Measurements from ENCODE around the gene RNF157.
A peak's percentile ranks its signal among the peaks of the same experiment; 100 is the strongest.
"Not testable (repeated sequence)": the region's sequence is repeated elsewhere in the genome, so short reads cannot be mapped to it uniquely, and the experiment has no call there.

RNF157 gene

DNA sequence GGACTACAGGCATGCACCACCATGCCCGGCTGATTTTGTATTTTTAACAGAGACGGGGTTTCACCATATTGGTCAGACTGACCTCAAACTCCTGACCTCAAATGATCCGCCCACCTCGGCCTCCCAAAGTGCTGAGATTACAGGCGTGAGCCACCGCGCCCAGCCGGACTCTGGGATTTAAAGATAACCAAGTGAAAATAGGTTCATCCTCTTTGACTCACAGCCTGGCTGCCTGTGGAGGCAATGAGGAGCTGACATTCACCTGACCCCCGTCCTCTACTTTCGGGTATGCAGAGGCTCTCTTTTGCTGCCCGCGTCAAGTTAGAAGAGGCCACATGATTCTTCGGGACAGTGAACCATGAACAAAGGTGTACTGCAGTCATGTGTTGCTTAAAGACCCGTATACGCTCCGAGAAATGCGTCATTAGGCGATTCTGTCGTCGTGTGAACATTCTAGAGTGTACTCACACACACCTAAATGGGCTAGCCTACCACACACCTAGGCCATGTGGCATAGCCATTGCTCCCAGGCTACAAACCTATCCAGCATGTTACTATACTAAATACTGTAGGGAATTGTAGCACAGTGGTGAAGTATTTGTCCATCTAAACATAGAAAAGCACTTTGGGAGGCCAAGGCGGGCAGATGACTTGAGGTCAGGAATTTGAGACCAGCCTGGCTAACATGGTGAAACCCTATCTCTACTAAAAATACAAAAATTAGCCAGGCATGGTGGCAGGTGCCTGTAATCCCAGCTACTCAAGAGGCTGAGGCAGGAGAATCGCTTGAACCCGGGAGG is 12.9 kb upstream of the RNF157 start:
- Histone ChIP-seq H3K27ac (ENCODE audit: low read depth, low read length) (peak overlapping the region; percentile 93), H3K4me1 (ENCODE audit: control insufficient read depth in 5 of 5, insufficient read depth in 5 of 5, low read length in 5 of 5) (peaks cover 10 to 37% (median 31%) of the 10 kb centered on the region in 5 donors), H3K9ac (ENCODE audit: low read length in 5 of 5) (peak overlapping the region in 2 of 5 donors; percentile 7 to 55)
- not testable (repeated sequence) for H3K4me3 ChIP-seq (ENCODE audit: low read depth in 1 of 5, low read length in 5 of 5); H3K9me3 ChIP-seq (ENCODE audit: control insufficient read depth in 5 of 5, low read length in 5 of 5); H3K36me3 ChIP-seq (ENCODE audit: control insufficient read depth in 5 of 5, insufficient read depth in 5 of 5, low read length in 5 of 5); H3K27me3 ChIP-seq (ENCODE audit: control insufficient read depth in 5 of 5, insufficient read depth in 4 of 5, low read length in 5 of 5)

DNA sequence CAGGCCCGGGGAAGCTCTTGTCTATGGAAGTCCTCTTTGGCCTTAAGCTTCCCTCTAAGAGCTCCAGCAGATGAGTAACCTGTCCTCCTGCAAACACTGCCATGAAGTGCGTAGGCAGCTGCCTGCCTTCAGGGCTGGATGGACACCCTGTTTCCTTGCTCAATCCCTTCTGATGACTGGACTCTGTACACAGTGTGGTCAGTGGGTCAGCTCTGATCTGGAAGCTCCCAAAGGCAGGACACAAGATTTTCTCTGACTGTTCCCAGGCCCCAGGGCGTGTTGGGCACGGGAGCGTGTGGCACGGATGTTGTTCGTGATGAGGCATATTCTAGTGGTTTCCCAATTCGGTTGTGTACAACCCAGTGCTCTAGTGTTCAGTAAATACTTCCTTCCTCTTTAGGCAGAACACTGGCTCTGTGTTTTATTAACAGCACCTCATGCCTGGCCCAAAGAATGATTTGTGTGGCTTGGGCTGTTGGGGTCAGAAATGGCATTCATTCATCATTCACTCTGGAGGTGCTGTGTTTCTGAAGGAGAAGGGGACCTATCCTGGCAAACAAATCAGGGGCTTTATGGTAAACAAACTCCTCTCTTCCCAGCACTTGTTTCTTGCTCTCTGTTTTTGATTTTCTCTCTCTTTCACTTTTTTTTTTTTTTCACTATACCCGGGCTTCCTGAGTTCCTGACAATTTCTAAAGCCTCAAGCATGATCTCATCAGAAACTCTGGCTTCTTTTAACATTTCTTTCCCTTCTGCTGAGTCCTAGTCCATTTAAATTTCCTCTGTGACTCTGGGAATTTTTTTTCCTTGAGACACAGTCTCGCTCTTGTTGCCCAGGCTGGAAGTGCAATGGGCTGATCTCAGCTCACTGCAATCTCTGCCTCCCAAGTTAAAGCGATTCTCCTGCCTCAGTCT is 12.0 kb upstream of the RNF157 start:
- peak overlapping the region; percentile 93 for H3K27ac ChIP-seq (ENCODE audit: low read depth, low read length)
- no peaks in the 10 kb centered on the region for H3K36me3 ChIP-seq (ENCODE audit: control insufficient read depth in 5 of 5, insufficient read depth in 5 of 5, low read length in 5 of 5)
- peak overlapping the region in 3 of 5 donors; percentile 14 to 68 (median 36) for H3K9ac ChIP-seq (ENCODE audit: low read length in 5 of 5)
- no peaks in the 10 kb centered on the region for H3K9me3 ChIP-seq (ENCODE audit: control insufficient read depth in 5 of 5, low read length in 5 of 5)
- no peaks in the 10 kb centered on the region for H3K27me3 ChIP-seq (ENCODE audit: control insufficient read depth in 5 of 5, insufficient read depth in 4 of 5, low read length in 5 of 5)
- peak overlapping the region in 1 of 5 donors; percentile 18 for H3K4me3 ChIP-seq (ENCODE audit: low read depth in 1 of 5, low read length in 5 of 5)
- H3K4me1 ChIP-seq (ENCODE audit: control insufficient read depth in 5 of 5, insufficient read depth in 5 of 5, low read length in 5 of 5), result peaks cover 10 to 45% (median 35%) of the 10 kb centered on the region in 5 donors

DNA sequence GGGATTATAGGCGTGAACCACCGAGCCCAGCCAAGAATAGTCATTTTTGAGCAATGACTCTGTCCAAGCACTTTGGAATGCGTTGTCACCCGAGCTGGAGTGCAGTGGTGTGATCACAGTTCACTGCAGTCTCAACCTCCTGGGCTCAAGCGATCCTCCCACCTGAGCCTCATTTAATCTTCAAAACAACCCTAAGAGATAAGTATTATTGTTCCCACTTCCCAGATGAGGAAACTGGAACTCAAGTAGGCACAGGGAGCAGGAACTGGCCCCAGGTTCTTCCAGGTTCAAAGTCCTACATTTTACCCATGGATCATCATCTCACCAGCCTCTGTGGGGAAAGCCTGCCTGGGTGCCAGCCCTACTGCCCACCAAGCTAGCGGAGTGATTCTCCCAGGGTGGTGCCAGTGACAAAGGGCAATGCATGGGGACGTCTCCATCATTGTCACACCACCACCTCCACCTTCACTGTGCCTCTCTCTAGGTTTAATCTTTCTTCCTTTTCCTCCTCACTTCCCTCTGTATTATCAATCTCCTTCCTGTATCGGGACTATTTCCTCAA is 11.3 kb upstream of the RNF157 start:
- H3K9me3 ChIP-seq (ENCODE audit: control insufficient read depth in 5 of 5, low read length in 5 of 5), result no peaks in the 10 kb centered on the region
- no peak overlapping the region for H3K9ac ChIP-seq (ENCODE audit: low read length in 5 of 5)
- no peaks in the 10 kb centered on the region for H3K27me3 ChIP-seq (ENCODE audit: control insufficient read depth in 5 of 5, insufficient read depth in 4 of 5, low read length in 5 of 5)
- H3K4me3 ChIP-seq (ENCODE audit: low read depth in 1 of 5, low read length in 5 of 5), result peak overlapping the region in 1 of 5 donors; percentile 18
- H3K4me1 ChIP-seq (ENCODE audit: control insufficient read depth in 5 of 5, insufficient read depth in 5 of 5, low read length in 5 of 5), result peaks cover 10 to 51% (median 41%) of the 10 kb centered on the region in 5 donors
- H3K27ac ChIP-seq (ENCODE audit: low read depth, low read length), result peak overlapping the region; percentile 93
- no peaks in the 10 kb centered on the region for H3K36me3 ChIP-seq (ENCODE audit: control insufficient read depth in 5 of 5, insufficient read depth in 5 of 5, low read length in 5 of 5)

DNA sequence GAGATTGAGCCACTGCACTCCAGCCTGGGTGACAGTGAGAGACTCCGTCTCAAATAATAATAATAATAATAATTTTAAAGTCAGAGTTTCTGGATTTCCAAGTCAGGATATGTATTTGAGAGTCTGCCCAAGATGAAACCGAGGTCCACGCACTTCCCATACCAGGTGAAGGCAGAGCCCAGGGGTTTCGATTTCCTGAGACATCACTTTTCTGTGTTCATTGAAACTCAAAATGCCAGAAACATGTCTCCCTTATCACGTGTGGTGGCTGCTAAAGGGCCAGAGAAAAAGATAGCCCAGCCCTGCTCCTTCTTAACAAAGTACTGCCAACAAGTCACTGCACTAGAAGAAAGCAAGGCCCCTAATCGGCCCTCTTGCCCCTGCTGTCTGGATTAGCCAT is 9.8 kb upstream of the RNF157 start:
- no peak overlapping the region for H3K27ac ChIP-seq (ENCODE audit: low read depth, low read length)
- H3K9me3 ChIP-seq (ENCODE audit: control insufficient read depth in 5 of 5, low read length in 5 of 5), result no peaks in the 10 kb centered on the region
- no peaks in the 10 kb centered on the region for H3K27me3 ChIP-seq (ENCODE audit: control insufficient read depth in 5 of 5, insufficient read depth in 4 of 5, low read length in 5 of 5)
- H3K4me3 ChIP-seq (ENCODE audit: low read depth in 1 of 5, low read length in 5 of 5), result no peak overlapping the region
- H3K9ac ChIP-seq (ENCODE audit: low read length in 5 of 5), result no peak overlapping the region
- H3K36me3 ChIP-seq (ENCODE audit: control insufficient read depth in 5 of 5, insufficient read depth in 5 of 5, low read length in 5 of 5), result no peaks in the 10 kb centered on the region
- H3K4me1 ChIP-seq (ENCODE audit: control insufficient read depth in 5 of 5, insufficient read depth in 5 of 5, low read length in 5 of 5), result peaks cover 10 to 64% (median 50%) of the 10 kb centered on the region in 5 donors

DNA sequence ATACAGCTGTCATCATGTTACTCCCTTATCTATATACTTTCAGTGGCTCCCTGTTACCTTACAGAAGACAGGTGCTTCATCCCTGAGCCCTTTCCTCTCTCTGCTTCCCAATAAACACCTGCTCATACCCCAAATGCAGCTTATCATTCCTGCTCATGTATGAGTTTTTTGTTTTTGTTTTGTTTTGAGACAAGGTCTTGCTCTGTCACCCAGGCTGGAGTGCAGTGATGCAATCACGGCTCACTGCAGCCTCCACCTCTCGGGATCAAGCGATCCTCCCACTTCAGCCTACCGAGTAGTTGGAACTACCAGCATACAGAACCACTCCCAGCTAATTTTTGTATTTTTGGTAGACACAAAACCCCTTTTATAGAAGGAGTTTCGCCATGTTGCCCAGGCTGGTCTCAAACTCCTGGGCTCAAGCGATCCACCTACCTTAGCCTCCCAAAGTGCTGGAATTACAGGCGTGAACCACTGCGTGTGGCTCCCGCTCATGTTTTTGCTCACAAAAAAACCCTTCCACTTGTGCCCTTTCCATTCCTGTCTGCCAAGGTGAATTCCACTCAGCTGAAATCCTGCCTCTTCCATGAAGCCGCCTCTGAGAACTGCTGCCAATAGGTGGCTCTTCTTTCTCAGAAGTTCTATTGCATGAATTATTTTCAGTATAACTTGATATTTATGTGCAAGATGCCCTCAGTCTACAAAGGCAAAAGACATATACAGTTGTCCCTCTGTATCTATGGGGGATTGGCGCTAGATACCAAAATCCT is 7.9 kb upstream of the RNF157 start:
- peak overlapping the region; percentile 30 for H3K27ac ChIP-seq (ENCODE audit: low read depth, low read length)
- no peak overlapping the region for H3K9ac ChIP-seq (ENCODE audit: low read length in 5 of 5)
- no peaks in the 10 kb centered on the region for H3K9me3 ChIP-seq (ENCODE audit: control insufficient read depth in 5 of 5, low read length in 5 of 5)
- H3K36me3 ChIP-seq (ENCODE audit: control insufficient read depth in 5 of 5, insufficient read depth in 5 of 5, low read length in 5 of 5), result no peaks in the 10 kb centered on the region
- no peaks in the 10 kb centered on the region for H3K27me3 ChIP-seq (ENCODE audit: control insufficient read depth in 5 of 5, insufficient read depth in 4 of 5, low read length in 5 of 5)
- no peak overlapping the region for H3K4me3 ChIP-seq (ENCODE audit: low read depth in 1 of 5, low read length in 5 of 5)
- peaks cover 17 to 81% (median 63%) of the 10 kb centered on the region in 5 donors for H3K4me1 ChIP-seq (ENCODE audit: control insufficient read depth in 5 of 5, insufficient read depth in 5 of 5, low read length in 5 of 5)

DNA sequence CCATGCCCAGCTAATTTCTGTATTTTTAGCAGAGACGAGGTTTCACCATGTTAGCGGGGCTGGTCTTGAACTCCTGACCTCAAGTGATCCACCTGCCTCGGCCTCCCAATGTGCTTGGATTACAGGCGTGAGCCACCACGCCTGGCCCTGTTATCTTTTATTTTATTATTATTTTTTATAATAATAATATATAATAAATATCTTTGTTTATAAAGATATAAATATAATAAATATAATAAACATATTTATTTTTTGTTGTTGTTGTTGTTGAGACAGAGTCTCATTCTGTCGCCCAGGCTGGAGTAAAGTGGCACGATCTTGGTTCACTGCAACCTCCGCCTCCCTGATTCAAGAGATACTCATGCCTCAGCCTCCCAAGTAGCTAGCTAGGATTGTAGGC is 7.0 kb upstream of the RNF157 start:
- H3K36me3 ChIP-seq (ENCODE audit: control insufficient read depth in 5 of 5, insufficient read depth in 5 of 5, low read length in 5 of 5), result no peaks in the 10 kb centered on the region
- no peaks in the 10 kb centered on the region for H3K9me3 ChIP-seq (ENCODE audit: control insufficient read depth in 5 of 5, low read length in 5 of 5)
- H3K4me3 ChIP-seq (ENCODE audit: low read depth in 1 of 5, low read length in 5 of 5), result no peak overlapping the region
- no peak overlapping the region for H3K9ac ChIP-seq (ENCODE audit: low read length in 5 of 5)
- H3K4me1 ChIP-seq (ENCODE audit: control insufficient read depth in 5 of 5, insufficient read depth in 5 of 5, low read length in 5 of 5), result peaks cover 15 to 81% (median 59%) of the 10 kb centered on the region in 5 donors
- peak overlapping the region; percentile 71 for H3K27ac ChIP-seq (ENCODE audit: low read depth, low read length)
- H3K27me3 ChIP-seq (ENCODE audit: control insufficient read depth in 5 of 5, insufficient read depth in 4 of 5, low read length in 5 of 5), result no peaks in the 10 kb centered on the region

DNA sequence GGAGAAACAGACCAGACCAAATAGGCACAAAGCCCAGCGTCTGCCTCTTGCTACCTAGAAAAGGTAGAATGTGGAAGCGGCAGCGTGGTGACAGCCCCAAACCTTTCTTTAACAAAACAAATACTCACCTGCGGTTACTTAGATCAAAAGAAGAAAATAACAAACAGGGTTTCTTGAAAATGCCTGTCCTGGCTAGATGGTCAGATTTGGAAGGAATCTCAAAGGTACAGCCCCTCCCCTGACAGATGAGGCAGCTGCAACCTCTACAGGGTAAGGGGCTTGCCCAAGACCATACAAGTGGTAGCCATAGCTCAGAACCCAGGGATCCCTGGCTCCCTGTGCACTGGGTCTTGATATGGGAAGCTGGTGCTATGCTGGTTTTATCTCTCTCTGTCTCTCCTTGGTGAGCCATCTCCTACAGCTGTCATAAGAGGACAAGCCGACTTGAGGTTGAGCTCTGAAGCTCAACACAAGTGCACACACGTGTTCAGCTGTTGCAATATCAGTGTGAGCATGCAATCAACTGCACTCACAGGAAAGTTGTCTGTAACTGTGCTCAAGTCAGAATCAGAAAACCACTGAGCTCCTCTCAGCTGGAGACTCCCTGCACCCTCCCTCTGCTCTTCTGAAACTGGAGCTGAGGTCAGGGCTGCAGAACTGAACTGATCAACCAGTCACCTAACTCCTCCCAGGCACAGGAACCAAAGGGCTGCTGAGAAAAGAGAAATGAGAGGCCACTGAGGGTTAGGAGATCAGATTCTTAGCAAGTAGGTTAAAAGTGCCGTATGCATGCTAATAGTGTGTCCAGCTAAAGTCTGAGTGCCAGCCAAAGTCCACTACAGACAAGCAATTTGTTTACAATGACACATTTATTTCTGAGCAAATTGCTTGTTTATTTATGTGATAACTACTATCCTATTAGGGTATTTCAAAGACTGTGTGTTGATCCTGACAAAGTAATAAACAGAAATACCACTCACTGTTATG is 6.1 kb upstream of the RNF157 start:
- H3K9ac ChIP-seq (ENCODE audit: low read length in 5 of 5), result no peak overlapping the region
- no peaks in the 10 kb centered on the region for H3K9me3 ChIP-seq (ENCODE audit: control insufficient read depth in 5 of 5, low read length in 5 of 5)
- no peaks in the 10 kb centered on the region for H3K27me3 ChIP-seq (ENCODE audit: control insufficient read depth in 5 of 5, insufficient read depth in 4 of 5, low read length in 5 of 5)
- no peaks in the 10 kb centered on the region for H3K36me3 ChIP-seq (ENCODE audit: control insufficient read depth in 5 of 5, insufficient read depth in 5 of 5, low read length in 5 of 5)
- peaks cover 9 to 81% (median 60%) of the 10 kb centered on the region in 5 donors for H3K4me1 ChIP-seq (ENCODE audit: control insufficient read depth in 5 of 5, insufficient read depth in 5 of 5, low read length in 5 of 5)
- H3K4me3 ChIP-seq (ENCODE audit: low read depth in 1 of 5, low read length in 5 of 5), result peak overlapping the region in 2 of 5 donors; percentile 8 to 33
- H3K27ac ChIP-seq (ENCODE audit: low read depth, low read length), result peak overlapping the region; percentile 71

DNA sequence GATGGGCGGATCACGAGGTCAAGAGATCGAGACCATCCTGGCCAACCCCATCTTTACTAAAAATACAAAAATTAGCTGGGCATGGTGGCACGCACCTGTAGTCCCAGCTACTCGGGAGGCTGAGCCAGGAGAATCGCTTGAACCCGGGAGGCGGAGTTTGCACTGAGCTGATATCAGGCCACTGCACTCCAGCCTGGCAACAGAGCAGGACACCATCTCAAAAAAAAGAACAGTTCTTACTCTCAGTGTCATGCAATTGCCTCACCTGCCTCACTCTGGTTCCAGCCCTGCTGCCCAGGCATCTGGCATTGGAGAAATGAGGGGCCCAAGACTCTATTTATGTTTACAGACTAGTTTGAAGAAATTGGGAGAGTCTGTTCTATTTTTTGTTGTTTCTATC is 4.4 kb upstream of the RNF157 start:
- not testable (repeated sequence) for H3K27me3 ChIP-seq (ENCODE audit: control insufficient read depth in 5 of 5, insufficient read depth in 4 of 5, low read length in 5 of 5); H3K9me3 ChIP-seq (ENCODE audit: control insufficient read depth in 5 of 5, low read length in 5 of 5); H3K36me3 ChIP-seq (ENCODE audit: control insufficient read depth in 5 of 5, insufficient read depth in 5 of 5, low read length in 5 of 5); H3K9ac ChIP-seq (ENCODE audit: low read length in 5 of 5); H3K4me3 ChIP-seq (ENCODE audit: low read depth in 1 of 5, low read length in 5 of 5); H3K27ac ChIP-seq (ENCODE audit: low read depth, low read length)
- peaks cover 7 to 77% (median 58%) of the 10 kb centered on the region in 5 donors for H3K4me1 ChIP-seq (ENCODE audit: control insufficient read depth in 5 of 5, insufficient read depth in 5 of 5, low read length in 5 of 5)
